ENCODE data around the gene MIA.
"Not testable (repeated sequence)": the region's sequence is repeated elsewhere in the genome, so short reads cannot be mapped to it uniquely, and the experiment has no call there.

Gene MIA

GRCh38 chr19:40763526-40763925 is 11.8 kb upstream of the MIA start:
- Histone ChIP-seq H4K20me1 (ENCODE audit: insufficient read depth, low read length) (no peaks in the 10 kb centered on the region), H3K36me3 (ENCODE audit: insufficient read depth, low read length) (peaks cover 93% of the 10 kb centered on the region), H3K27ac (ENCODE audit: low read depth, low read length, poor library complexity, severe bottlenecking) (no peak overlapping the region), H3K9ac (ENCODE audit: low read length) (no peak overlapping the region), H3K27me3 (ENCODE audit: insufficient read depth, low read length) (no peaks in the 10 kb centered on the region), H3K9me3 (ENCODE audit: low read length) (no peaks in the 10 kb centered on the region), H3K79me2 (ENCODE audit: insufficient read depth, low read length) (no peaks in the 10 kb centered on the region), H3K4me2 (ENCODE audit: low read length) (no peak overlapping the region), H2AFZ (ENCODE audit: low read length) (no peak overlapping the region), H3K4me1 (ENCODE audit: insufficient read depth, low read length, severe bottlenecking) (no peaks in the 10 kb centered on the region), H3K9me2 (ENCODE audit: low read depth, low read length) (no peaks in the 10 kb centered on the region), H3K4me3 (ENCODE audit: low read depth, low read length, poor library complexity, severe bottlenecking) (no peak overlapping the region), H3F3A (ENCODE audit: insufficient read depth, low read length) (no peaks in the 10 kb centered on the region)
- TF ChIP-seq CTCF (IDR thresholded peaks at IDR 0.05; ENCODE audit: low read length) (no peak), EZH2 (IDR thresholded peaks at IDR 0.05; ENCODE audit: borderline replicate concordance, low read length) (no peak)

GRCh38 chr19:40763963-40764362 is 11.4 kb upstream of the MIA start:
- Histone ChIP-seq H3K9me3 (ENCODE audit: low read length) (no peaks in the 10 kb centered on the region), H3K27ac (ENCODE audit: low read depth, low read length, poor library complexity, severe bottlenecking) (no peak overlapping the region), H3K27me3 (ENCODE audit: insufficient read depth, low read length) (no peaks in the 10 kb centered on the region), H3K4me3 (ENCODE audit: low read depth, low read length, poor library complexity, severe bottlenecking) (no peak overlapping the region), H3K4me1 (ENCODE audit: insufficient read depth, low read length, severe bottlenecking) (no peaks in the 10 kb centered on the region), H3K4me2 (ENCODE audit: low read length) (no peak overlapping the region), H3K36me3 (ENCODE audit: insufficient read depth, low read length) (peaks cover 93% of the 10 kb centered on the region), H3K9me2 (ENCODE audit: low read depth, low read length) (no peaks in the 10 kb centered on the region), H3F3A (ENCODE audit: insufficient read depth, low read length) (no peaks in the 10 kb centered on the region), H4K20me1 (ENCODE audit: insufficient read depth, low read length) (no peaks in the 10 kb centered on the region), H2AFZ (ENCODE audit: low read length) (no peak overlapping the region), H3K9ac (ENCODE audit: low read length) (no peak overlapping the region), H3K79me2 (ENCODE audit: insufficient read depth, low read length) (no peaks in the 10 kb centered on the region)
- TF ChIP-seq CTCF (IDR thresholded peaks at IDR 0.05; ENCODE audit: low read length), result no peak
- TF ChIP-seq EZH2 (IDR thresholded peaks at IDR 0.05; ENCODE audit: borderline replicate concordance, low read length), result no peak

GRCh38 chr19:40766385-40766784 is 8.9 kb upstream of the MIA start:
- peaks cover 76% of the 10 kb centered on the region for H3K36me3 ChIP-seq (ENCODE audit: insufficient read depth, low read length)

GRCh38 chr19:40768869-40769268 is 6.5 kb upstream of the MIA start:
- no peak overlapping the region for H3K4me2 ChIP-seq (ENCODE audit: low read length)
- no peak overlapping the region for H3K4me3 ChIP-seq (ENCODE audit: low read depth, low read length, poor library complexity, severe bottlenecking)
- H3F3A ChIP-seq (ENCODE audit: insufficient read depth, low read length), result no peaks in the 10 kb centered on the region; the same call in 1 of the 2 replicates
- peaks cover 58% of the 10 kb centered on the region for H3K36me3 ChIP-seq (ENCODE audit: insufficient read depth, low read length)
- H3K4me1 ChIP-seq (ENCODE audit: insufficient read depth, low read length, severe bottlenecking), result peaks cover 10% of the 10 kb centered on the region
- no peaks in the 10 kb centered on the region for H3K9me2 ChIP-seq (ENCODE audit: low read depth, low read length)
- H3K27ac ChIP-seq (ENCODE audit: low read depth, low read length, poor library complexity, severe bottlenecking), result no peak overlapping the region
- H3K9me3 ChIP-seq (ENCODE audit: low read length), result no peaks in the 10 kb centered on the region
- no peaks in the 10 kb centered on the region for H3K27me3 ChIP-seq (ENCODE audit: insufficient read depth, low read length)
- H3K79me2 ChIP-seq (ENCODE audit: insufficient read depth, low read length), result no peaks in the 10 kb centered on the region
- H4K20me1 ChIP-seq (ENCODE audit: insufficient read depth, low read length), result no peaks in the 10 kb centered on the region
- no peak overlapping the region for H2AFZ ChIP-seq (ENCODE audit: low read length)
- H3K9ac ChIP-seq (ENCODE audit: low read length), result no peak overlapping the region
- TF ChIP-seq EZH2 (IDR thresholded peaks at IDR 0.05; ENCODE audit: borderline replicate concordance, low read length) (no peak), CTCF (IDR thresholded peaks at IDR 0.05; ENCODE audit: low read length) (no peak)

More at GRCh38 chr19:40766385-40766784, 8.9 kb upstream of the MIA start:
- H2AFZ ChIP-seq (ENCODE audit: low read length); H3K4me3 ChIP-seq (ENCODE audit: low read depth, low read length, poor library complexity, severe bottlenecking); H3K9me3 ChIP-seq (ENCODE audit: low read length); H3K9me2 ChIP-seq (ENCODE audit: low read depth, low read length); H3K79me2 ChIP-seq (ENCODE audit: insufficient read depth, low read length); H3K4me1 ChIP-seq (ENCODE audit: insufficient read depth, low read length, severe bottlenecking); H3F3A ChIP-seq (ENCODE audit: insufficient read depth, low read length); H3K27me3 ChIP-seq (ENCODE audit: insufficient read depth, low read length); H3K27ac ChIP-seq (ENCODE audit: low read depth, low read length, poor library complexity, severe bottlenecking); H3K4me2 ChIP-seq (ENCODE audit: low read length); H3K9ac ChIP-seq (ENCODE audit: low read length); H4K20me1 ChIP-seq (ENCODE audit: insufficient read depth, low read length): not testable (repeated sequence)

- not testable (repeated sequence) for H3K4me3 ChIP-seq (ENCODE audit: low read depth, low read length, poor library complexity, severe bottlenecking); H3K9me2 ChIP-seq (ENCODE audit: low read depth, low read length); H2AFZ ChIP-seq (ENCODE audit: low read length); H3F3A ChIP-seq (ENCODE audit: insufficient read depth, low read length); H3K27me3 ChIP-seq (ENCODE audit: insufficient read depth, low read length); H3K4me2 ChIP-seq (ENCODE audit: low read length); H3K9me3 ChIP-seq (ENCODE audit: low read length); H4K20me1 ChIP-seq (ENCODE audit: insufficient read depth, low read length); H3K9ac ChIP-seq (ENCODE audit: low read length); H3K79me2 ChIP-seq (ENCODE audit: insufficient read depth, low read length)
- Histone ChIP-seq H3K4me1 (ENCODE audit: insufficient read depth, low read length, severe bottlenecking) (peaks cover 27% of the 10 kb centered on the region), H3K27ac (ENCODE audit: low read depth, low read length, poor library complexity, severe bottlenecking) (peak overlapping the region; percentile 61), H3K36me3 (ENCODE audit: insufficient read depth, low read length) (peaks cover 37% of the 10 kb centered on the region)
Observed at GRCh38 chr19:40771101-40771862, 4.0 kb upstream of the MIA start.

Data from OCI-LY1 (cell line).